PC-3 (cell line): ENCODE data around the gene PPHLN1.

Experiments
- CTCF ChIP-seq: fragments of 300-600 bp; sonication (generic); conservative IDR thresholded peaks from 2 replicates; pipeline ENCODE4 v1.5.1; 2017; ENCODE audit warnings: antibody characterized with exemption, low read depth, mild to moderate bottlenecking, low read length
- EZH2 ChIP-seq: fragments of 300-600 bp; sonication (generic); IDR thresholded peaks from one replicate; pipeline ENCODE4 v1.6.1; 2017; ENCODE audit warnings: antibody characterized with exemption, mild to moderate bottlenecking, low read length; ENCODE audit not compliant: unreplicated experiment

GRCh38 chr12:42346403-42347002 lies 20.5 kb downstream of the PPHLN1 start:
- TF ChIP-seq CTCF (no peak), EZH2 (no peak)
